Ecto neural progenitor cell (in vitro differentiated cells): ENCODE results near the gene RBM26.

Experiments used
- DNase-seq: peaks from one replicate; pipeline ENCODE4 v3.0.0-alpha.2; 2018; ENCODE audit warnings: low spot score

Gene RBM26

GRCh38 chr13:79419365-79419764, 13.3 kb upstream of the RBM26 start:
- no peak for DNase-seq

GRCh38 chr13:79417741-79418140, 11.7 kb upstream of the RBM26 start:
- no peak for DNase-seq

DNA sequence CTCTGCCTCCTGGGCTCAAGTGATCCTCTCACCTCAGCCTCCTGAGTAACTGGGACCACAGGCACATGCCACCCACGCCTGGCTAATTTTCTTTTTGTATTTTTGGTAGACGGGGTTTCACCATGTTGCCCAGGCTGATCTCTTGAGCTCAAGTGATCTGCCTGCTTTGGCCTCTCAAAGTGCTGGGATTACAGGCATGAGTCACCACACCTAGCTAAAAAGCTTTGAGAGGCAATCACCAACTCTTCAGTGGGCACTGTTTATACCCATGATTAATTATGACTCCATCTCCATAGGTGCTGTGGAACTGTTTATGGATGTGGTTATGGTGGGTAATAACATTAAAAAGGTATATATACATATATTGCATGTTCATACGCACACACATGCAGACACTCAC, 7.5 kb upstream of the RBM26 start:
- DNase-seq = no peak

- no peak for DNase-seq
Measured at GRCh38 chr13:79409828-79410227, 3.8 kb upstream of the RBM26 start.

DNA sequence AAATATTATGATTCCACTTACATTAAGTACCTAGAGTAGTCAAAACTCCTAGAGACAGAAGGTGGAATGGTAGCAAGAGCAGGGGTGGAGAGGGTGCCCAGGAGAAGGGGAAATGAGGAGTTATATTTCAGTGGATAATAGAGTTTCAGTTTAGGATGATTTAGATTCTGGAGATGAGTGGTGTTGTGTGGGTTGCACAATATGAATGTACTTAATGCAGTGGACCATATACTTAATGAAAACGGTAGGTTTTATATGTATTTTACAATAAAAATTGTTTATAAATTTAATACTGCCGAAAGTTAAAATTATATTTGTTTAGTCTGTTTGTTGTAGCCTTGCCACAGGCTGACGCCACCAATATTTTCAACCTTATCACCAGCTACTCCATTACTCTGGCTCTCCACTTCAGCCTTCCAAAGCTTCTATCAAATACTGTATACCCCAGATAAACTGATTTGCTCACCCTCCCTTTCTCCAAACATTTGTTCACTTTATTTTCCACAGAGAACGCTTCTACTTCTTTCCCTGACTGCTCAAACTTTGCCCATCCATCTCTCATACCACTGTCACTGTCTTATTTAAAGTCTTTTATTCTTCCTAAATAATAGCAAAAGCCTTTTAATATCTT, 1.4 kb upstream of the RBM26 start:
- DNase-seq = no peak

DNA sequence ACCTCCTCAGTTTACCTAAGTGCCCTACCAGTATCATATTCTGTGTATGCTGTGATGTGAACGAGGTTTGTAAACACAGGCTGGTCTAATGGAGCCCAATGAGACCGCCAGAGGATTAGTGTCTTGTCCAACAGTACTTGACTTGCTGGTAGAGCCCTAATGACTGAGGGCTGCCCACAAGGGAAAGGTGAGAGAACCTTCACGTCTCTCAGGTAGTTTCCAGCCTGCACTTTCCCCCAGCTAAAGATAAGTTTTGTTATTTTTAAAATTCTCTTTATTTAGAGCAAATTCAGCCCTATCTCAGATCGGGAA, 498 bp upstream of the RBM26 start:
- DNase-seq = no peak

- no peak for DNase-seq
Measured at GRCh38 chr13:79405501-79405830, 589 bp downstream of the RBM26 start.

GRCh38 chr13:79404985-79405384, 1.1 kb downstream of the RBM26 start:
- no peak for DNase-seq

GRCh38 chr13:79404361-79404760, 1.7 kb downstream of the RBM26 start:
- no peak for DNase-seq

- no peak for DNase-seq
Measured at GRCh38 chr13:79403113-79403512, 2.9 kb downstream of the RBM26 start.

GRCh38 chr13:79402679-79403078, 3.4 kb downstream of the RBM26 start:
- DNase-seq = no peak

DNA sequence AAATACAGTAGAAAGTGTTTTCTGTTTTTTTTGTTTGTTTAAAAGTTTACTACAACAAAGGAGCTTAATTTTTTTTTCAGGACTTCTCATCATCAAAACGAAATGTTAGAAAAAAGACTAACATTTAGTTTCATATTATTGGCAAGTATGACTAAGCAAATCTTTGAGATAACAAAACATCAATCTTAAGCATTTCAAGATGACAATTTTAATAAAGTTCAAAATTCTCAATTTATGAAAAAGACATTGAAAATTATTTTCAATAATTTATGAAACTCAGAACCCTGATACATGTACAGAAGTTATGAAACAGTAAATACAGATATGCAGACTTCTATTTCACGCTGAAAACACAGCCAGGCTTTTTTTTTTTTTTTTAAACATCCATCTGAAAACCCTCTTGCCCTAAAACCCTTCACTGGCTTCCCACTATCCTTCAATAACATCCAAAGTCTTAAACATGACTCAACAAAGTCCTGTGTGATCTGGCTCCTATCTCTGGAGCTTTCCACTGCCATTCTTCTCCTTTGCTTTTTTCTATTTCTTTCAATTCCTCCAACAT, 3.9 kb downstream of the RBM26 start:
- DNase-seq = no peak

- DNase-seq = no peak
Measured at GRCh38 chr13:79401259-79402070, 4.6 kb downstream of the RBM26 start.

DNA sequence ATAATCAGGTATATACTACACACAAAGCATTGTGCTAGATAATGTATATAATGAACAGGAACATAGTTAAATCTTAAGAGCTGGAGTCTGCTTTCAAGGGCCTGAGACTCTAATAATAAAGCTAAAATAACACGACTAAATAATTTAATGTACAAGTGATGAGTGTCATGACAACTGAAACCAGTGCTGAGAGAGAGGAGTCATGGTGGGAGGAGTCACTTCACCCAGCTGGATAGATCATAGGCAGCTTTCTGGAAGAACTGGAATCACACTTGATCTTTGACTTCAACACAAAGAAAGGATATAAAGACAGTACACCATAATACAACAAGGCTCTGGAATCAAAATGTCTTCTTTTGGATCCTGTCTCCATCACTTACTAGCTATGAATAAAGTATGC, 7.1 kb downstream of the RBM26 start:
- no peak for DNase-seq

- no peak for DNase-seq
Measured at GRCh38 chr13:79398127-79398526, 7.9 kb downstream of the RBM26 start.

- DNase-seq = no peak
Measured at GRCh38 chr13:79395881-79396280, 10.2 kb downstream of the RBM26 start.

GRCh38 chr13:79393564-79394249, 12.3 kb downstream of the RBM26 start:
- DNase-seq = peak; percentile 47

- DNase-seq = no peak
Measured at GRCh38 chr13:79392882-79393563, 13.0 kb downstream of the RBM26 start.

DNA sequence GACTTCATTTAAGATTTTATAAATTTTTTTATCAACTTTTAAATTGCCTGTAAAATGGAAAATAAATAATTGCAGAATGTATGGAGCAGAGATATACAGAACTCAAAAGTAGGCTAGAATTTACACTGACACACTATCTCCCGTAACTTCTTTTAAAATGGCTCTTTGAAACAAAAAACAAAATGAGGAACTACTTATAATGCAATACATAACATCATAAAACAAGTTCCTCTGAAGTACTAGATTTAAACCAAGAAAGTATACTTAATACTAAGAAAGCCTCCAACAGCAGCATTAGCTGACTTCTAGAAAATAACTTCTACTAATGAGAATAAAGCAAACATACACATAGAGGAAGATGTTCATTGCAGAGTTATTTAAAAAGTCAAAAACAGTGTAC, 17.0 kb downstream of the RBM26 start:
- DNase-seq = no peak

DNA sequence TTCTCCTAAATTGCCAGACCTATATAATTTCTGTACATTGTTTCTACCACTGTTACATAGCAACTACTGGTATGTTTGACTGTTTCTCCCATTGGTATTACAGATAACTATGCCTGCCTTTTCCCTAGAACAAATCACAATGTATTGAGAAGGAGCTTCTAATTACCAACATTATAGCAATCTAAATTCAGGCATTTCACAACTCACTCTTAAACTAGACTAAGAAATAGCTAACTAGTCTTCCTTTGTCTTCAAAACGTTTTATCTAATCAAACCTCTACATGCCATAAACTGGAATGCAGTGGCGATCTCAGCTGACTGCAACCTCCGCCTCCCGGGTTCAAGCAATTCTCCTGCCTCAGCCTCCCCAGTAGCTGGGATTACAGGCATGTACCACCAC, 18.2 kb downstream of the RBM26 start:
- no peak for DNase-seq

DNA sequence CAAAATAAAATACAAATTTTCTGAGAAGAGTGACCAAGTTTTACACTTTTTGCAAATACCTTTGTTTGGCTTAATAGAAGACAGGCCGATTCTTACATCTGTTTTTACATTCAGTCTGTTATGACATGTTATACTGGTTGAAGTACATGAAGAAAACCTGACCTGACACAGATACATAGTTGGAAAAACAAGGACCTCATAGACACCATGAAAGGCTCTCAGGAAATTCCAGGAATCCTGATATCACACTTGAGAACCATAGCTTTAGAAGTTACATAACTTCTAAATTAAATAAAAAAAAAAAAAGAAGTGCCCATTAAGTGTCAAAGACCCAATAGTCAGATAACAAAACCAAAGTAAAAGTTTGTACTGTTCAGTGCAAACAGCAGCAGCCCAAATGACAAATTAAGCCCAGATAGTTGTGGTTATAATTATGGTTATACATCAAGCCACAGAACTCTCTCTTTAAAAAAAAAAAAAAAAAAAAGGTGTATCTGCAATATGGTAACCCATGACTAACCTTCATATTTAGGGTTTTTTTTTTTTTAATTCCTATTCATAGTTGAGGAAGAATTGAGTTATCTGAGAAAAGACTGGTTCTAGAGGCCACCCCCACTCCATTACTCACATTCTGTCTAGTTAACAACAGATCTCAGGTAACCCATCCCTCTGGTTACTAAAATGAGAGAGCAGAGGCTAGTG, 19.8 kb downstream of the RBM26 start:
- DNase-seq = no peak

- no peak for DNase-seq
Measured at GRCh38 chr13:79385694-79386093, 20.4 kb downstream of the RBM26 start.
